ENCODE measurements around the gene CUX1.
A peak's percentile ranks its signal among the peaks of the same experiment; 100 is the strongest.

The CUX1 gene

DNA sequence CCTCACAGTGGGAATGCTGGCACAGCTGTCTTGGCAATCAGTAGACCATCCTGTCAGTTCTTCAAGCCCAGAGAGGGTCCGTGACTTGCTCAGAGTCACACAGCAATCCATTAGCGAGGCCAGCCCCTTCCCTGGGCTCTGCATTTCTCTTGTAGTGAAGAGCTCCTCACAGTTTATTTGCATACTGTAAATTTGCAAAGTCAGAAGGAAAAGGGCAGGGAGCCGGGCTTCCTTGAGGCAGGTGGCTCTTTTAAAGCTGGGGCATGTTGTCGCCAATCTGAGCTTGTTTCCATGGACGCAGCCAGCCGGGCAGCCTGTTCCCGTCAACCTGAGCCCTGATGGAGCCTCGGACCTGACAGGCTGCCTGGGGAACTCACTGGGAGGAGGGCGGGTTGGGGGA is 123.4 kb downstream of the CUX1 start:
- peak; percentile 55 to 61 for DNase-seq

- no peak for DNase-seq
Measured at GRCh38 chr7:101941481-101942383, 124.3 kb downstream of the CUX1 start.

DNA sequence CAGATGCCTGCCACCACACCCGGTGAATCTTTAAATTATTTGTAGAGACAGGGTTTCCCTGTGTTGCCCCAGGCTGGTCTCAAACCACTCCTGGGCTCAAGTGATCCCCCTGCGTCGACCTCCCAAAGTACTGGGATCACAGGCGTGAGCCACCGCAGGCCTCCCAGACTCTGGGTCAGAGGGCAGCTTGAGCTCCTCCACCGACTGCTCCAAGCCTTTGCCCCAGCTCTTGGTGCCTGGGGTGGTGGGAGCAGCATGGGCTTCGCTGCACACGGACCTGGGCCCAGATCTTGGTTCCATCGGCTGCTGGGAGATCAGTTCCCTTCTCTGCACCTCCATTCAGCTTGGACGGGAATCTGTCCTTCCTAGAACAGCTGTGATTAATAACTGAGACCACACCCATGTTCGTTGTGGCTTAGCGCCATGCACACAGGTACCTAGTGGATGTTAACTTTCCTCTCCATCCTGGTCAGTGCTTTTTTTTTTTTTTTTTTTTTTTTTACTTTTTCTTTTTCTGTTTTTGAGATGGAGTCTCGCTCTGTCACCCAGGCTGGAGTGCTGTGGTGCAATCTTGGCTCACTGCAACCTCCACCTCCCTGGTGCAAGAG is 125.3 kb downstream of the CUX1 start:
- no peak for DNase-seq

DNA sequence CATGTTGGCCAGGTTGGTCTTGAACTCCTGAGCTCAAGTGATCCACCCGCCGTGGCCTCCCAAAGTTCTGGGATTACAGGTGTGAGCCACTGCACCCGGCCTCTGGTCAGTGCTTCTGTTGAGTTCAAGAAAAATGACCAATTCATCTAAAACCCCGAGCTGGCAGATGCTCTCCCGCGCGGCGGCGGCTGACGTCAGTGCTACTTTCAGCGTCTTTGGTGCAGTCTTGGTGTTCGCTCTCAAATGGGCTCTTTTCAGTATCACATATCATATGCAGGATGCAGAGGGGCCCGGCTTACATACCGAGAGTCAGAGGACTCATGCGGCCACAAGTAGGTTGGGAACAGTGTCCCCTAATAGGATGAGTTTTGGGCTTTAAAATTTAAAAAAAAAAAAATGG is 125.9 kb downstream of the CUX1 start:
- DNase-seq, result no peak

- no peak for DNase-seq
Measured at GRCh38 chr7:101943889-101944600, 126.6 kb downstream of the CUX1 start.

- no peak for DNase-seq
Measured at GRCh38 chr7:101944611-101945010, 127.2 kb downstream of the CUX1 start.

- DNase-seq, result no peak
Measured at GRCh38 chr7:101945034-101945758, 127.8 kb downstream of the CUX1 start.

DNA sequence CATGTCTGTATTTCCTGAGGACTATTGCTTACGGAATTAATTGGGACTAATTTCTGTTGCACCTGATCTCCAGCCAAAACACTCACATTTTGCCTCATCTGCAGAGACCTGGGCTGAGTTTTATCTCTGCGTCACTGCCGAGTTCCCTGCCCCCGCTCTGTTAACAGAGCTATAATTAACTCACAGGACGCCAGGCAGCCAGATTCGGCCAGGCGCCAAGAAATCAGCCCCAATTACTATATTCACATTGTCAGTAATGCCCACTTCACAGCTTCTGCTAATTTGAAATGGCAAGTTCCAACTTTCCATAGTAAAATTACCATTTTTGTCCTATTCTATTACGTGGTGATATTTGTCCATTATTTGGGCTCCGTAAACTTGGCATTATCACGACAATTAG is 130.5 kb downstream of the CUX1 start:
- DNase-seq, result peak; percentile 41 to 76

- no peak for DNase-seq
Measured at GRCh38 chr7:101948650-101949049, 131.2 kb downstream of the CUX1 start.

GRCh38 chr7:101950450-101951119 is 133.2 kb downstream of the CUX1 start:
- DNase-seq, result no peak

GRCh38 chr7:101951757-101952156 is 134.3 kb downstream of the CUX1 start:
- DNase-seq, result no peak

GRCh38 chr7:101952355-101953247 is 135.2 kb downstream of the CUX1 start:
- no peak for DNase-seq

DNA sequence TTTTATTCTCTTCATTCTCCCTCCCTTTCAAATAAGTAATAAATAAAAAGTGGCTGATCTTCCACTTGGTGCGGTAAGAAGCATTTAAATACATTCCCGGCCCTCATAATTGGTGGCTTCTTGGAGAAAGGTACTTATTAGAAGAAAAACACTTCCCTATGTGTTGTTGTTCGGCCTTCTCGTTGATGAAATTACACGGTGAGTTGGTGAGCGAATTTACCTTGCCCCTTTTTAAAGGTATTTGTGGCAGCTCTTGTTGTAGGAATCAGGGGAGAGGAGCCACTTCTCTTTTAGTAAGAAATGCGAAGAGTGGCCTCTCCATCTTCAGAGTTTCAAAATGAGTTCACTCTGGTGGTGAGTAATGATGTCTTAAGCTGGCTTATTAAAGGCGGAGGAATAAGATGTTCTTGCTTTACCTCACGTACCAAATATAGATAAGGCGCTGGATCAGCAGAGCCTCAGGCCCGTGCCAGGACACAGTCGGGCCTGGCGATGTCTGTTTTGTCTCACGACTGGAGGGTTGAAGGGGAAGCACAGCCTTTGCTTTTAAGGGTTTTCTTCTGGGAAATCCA is 135.9 kb downstream of the CUX1 start:
- peak in 1 of 2 experiments; percentile 41 for DNase-seq

DNA sequence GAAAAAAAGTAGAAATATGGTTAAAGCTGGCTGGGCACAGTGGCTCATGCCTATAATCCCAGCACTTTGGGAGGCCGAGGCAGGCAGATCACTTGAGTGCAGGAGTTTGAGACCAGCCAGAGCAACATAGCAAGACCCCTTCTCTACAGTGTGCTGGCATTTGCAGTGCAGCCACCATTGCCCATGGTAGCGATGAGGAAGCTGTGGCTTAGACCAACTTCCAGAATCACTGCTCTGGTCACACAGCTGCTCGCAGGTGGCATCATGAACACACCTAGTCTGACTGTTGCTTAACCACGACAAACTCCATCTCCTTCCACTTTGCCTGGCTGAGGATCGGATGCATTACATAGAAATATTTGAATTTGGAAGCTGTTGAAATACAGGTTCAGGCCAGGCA is 137.1 kb downstream of the CUX1 start:
- no peak for DNase-seq

DNA sequence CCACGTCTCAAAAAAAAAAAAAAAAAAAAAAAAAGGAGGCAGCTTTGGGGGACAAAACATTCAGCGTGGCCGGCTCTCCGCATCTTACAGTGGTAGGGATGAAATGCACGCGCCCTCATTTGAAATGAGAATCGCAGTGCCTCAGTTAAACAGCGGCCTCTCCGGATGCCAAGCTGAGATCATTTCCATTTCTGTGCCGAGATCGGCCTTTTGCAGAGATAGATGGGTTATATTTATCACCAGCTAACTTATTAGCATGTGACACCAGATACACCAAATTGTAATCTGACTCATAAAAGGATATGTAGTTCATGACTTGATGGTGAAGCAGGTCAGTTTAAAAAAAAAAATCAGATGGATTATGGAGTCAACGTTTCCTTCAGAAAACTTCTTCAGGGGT is 138.7 kb downstream of the CUX1 start:
- no peak for DNase-seq

- no peak for DNase-seq
Measured at GRCh38 chr7:101957744-101958525, 140.5 kb downstream of the CUX1 start.

DNA sequence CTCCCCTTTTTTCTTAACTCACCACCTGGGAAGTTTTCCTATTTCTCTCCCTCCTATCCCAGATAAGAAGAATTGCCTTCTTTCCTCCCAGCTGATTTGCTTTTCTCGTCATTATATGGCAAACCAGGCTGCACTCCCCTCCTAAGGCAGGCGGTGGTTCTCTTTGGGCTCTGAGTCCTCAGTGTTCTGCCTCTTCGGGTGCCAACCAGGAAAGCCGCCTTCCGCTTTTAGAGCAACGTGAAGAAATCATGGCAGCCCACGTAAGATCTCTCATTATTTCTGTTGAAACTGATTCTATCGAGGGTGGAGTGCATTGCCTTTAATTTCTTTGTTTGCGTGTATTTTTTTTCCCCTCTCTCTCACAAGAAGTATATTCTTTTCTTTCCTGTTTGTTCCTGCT is 141.9 kb downstream of the CUX1 start:
- no peak for DNase-seq

GRCh38 chr7:101959829-101960228 is 142.4 kb downstream of the CUX1 start:
- DNase-seq, result no peak

DNA sequence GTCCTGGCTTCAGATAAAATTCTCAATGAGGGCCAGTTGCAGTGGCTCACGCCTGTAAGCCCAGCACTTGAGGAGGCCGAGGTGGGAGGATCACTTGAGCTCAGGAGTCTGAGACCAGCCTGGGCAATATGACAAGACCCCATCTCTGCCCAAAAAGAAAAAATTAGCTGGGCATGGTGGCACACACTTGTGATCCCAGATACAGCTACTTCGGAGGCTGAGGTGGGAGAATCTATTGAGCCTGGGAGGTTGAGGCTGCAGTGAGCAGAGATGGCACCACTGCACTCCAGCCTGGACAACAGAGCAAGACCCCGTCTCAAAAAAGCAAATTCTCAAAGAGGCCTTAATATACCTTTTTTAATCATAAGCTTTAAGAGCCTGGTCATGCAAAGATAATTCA is 142.9 kb downstream of the CUX1 start:
- DNase-seq, result no peak
